Ishikawa (cell line): ENCODE measurements around the gene SUN3.

Source experiments
- CEBPB ChIP-seq: IDR thresholded peaks from 2 replicates; pipeline ENCODE4 v1.6.1; 2012
- YY1 ChIP-seq: IDR thresholded peaks from 2 replicates; pipeline ENCODE4 v1.6.1; 2012; ENCODE audit warnings: low read depth
- TF ChIP-seq, protein P1 (sequence below): IDR thresholded peaks from 2 replicates; pipeline ENCODE4 v1.6.1; 2012

DNA sequence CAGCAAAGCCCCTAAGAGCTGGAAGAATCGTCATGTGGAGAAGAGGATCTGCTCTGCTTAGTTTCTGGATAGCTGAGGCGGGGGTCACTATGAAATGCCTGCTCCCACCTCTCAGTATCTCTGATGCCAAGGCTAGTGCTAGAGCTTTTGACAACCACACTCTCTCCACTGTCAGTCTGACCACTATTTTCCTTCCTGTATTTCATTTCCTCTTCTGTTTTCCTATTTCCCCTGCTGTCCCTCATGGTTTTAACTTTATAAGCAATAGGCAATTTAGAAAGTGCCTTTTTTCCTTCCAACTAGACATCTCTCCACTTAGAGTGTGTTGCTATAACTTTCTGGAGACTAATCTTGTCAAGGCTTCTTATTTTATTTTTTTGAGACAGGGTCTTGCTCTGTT is 30.1 kb upstream of the SUN3 start:
- TF ChIP-seq YY1: no peak
- TF ChIP-seq CEBPB: no peak
- TF ChIP-seq, protein P1, sequence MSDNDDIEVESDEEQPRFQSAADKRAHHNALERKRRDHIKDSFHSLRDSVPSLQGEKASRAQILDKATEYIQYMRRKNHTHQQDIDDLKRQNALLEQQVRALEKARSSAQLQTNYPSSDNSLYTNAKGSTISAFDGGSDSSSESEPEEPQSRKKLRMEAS: no peak
